Stimulated activated CD8-positive, alpha-beta memory T cell treated with anti-CD3 and anti-CD28 coated beads, Interleukin-4, amount 100 ng/mL, for 4 hours (primary cell): ENCODE measurements around the gene TGM6.
A peak's percentile ranks its signal among the peaks of the same experiment; 100 is the strongest.

ENCODE experiments used
- DNase-seq, 2 donors: peaks; one replicate each; pipeline ENCODE4 v3.0.0-alpha.2; 2020; ENCODE audit warnings: low read depth in 2 of 2, low spot score in 1 of 2

TGM6 gene

DNA sequence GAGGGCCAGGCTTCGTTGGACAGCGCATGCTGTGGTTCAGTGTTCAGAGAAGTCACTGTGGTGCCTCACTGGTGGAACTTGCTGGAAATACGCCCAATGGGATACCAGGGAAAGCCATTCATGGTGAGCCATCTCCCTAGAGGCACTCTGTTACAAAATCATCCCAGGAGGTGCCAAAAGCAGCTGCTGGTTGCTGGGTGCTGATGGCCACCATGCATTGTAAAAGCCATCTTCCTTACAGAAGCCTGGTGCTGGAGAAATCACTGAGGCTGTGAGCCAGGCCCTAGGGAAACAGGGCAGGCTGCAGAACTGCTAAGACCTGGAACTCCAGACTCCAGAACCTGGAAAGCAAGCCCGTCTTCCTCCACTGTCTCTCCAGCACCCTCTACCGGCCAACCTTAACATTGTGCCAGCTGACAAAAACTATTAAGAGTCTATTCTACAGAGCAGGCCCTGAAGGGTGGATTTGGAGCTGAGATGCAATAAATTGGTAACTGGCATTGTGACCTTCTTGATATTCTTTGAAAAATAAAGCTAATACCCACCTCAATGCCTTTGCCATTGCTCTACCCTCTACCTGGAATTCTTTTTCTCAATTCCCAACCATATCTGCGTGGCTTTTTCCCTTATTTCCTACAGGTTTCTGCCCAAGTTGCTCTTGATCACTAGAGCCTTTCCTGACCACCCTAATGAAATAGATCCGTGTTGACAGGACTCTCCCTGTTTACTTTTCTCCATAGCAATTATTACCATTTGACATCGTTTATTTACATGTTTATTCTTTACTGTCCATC, 71.4 kb downstream of the TGM6 start:
- peak; percentile 21 to 29 for DNase-seq

DNA sequence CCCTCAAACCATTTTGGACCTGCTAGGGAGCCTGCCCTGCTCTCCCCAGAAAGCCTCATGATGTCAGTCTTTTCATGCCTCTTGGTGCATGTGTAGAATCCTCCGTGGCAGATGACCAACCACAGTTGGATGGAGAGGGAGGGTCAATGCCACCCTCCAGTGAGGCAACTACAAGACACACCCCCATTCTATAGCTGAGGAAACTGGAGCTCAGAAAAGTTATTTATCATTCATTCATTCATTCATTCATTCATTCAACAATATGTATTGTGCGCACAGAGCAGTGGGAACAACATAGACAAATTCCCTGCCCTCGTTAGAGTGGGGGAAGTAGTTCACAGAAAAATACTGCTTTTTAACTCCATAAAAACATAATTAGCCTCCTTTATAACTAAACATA, 73.1 kb downstream of the TGM6 start:
- no peak for DNase-seq

DNA sequence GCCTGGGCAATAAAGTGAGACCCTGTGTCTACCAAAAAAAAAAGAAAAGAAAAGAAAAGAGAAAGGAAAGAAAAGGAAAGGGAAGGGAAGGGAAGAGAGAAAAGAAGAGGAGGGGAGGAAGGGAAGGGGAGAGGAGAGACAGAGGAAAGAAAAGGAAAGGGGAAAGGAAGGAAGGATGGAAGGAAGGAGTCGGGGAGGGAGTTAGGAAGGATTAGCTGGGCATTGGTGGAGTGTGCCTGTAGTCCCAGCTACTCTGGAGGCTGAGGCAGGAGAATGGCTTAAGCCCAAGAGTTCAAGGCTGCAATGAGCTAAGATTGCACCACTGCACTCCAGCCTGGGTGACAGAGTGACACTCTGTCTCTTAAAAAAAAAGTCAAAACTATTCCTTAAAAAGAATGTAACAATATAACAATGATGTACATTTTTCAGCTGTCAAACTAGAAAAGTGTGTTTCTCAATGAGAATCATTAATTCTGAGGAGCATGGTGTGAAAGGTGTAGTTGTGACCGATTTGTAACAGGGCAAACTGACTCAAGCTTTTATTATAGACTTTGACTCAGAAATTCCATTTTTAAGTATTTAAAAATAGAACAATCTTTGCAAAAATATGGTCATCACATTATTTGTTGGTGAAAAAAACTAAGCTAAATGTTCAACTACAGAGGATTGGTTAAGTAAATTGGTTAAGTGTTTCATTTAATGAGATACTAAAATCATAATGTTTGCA, 75.2 kb downstream of the TGM6 start:
- no peak for DNase-seq

DNA sequence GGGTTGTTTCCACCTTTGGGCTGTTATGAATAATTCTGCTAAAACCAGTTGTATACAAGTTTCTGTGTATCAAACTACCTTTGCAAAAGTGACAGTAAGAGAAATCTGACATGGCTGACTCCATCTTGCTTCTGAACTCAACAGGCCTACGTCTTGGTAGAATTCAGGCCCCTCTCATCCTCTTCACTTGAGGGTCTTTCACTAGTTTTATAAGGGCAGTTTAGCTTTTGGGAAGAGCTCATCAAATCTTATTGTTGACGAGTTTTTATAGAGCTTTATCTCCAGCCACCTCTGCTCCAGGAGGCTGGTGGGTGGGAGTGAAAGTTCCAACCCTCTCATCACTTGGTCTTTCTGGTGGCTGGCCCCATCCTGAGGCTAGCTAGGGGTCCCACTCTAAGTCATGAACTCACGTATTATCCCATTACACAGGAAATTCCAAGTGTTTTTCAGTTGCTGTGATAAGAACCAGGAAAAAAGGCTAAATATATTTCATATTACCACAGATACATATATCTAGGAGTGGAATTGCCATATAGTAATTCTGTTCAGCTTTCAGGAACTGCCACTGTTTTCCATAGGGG, 78.3 kb downstream of the TGM6 start:
- no peak for DNase-seq

DNA sequence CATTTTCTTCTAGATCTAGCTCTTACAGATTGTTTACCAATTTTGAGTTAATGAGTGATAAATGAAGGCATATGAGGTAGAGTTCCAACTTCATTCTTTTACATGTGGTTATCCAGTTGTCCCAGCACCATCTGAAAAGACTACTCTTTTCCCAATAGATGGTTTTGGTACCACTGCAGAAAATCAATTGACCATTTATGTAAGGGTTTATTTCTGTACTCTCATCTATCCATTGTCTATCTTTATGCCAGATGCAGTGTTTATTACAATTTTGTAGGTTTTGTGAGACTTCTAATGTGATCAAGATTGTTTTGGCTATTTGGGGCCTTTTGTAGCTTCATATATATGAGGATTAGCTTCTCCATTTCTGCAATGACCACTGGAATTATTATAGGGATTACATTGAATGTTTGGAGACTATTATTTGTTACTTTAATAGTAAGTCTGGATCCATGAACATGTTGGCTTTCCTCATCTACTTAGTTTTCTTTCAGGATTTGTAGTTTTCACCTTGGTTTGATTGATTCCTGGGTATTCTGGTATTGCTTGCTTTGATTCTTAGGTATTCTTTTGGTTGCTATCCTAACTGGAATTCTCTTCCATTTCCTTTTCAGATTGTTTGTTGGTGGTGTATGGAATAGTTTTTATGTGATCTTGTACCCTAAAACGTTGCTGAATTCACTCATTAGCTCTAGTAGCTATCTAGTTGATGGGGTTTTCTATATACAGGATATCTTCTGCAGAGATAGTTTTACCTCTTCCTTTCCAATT, 79.5 kb downstream of the TGM6 start:
- no peak for DNase-seq

DNA sequence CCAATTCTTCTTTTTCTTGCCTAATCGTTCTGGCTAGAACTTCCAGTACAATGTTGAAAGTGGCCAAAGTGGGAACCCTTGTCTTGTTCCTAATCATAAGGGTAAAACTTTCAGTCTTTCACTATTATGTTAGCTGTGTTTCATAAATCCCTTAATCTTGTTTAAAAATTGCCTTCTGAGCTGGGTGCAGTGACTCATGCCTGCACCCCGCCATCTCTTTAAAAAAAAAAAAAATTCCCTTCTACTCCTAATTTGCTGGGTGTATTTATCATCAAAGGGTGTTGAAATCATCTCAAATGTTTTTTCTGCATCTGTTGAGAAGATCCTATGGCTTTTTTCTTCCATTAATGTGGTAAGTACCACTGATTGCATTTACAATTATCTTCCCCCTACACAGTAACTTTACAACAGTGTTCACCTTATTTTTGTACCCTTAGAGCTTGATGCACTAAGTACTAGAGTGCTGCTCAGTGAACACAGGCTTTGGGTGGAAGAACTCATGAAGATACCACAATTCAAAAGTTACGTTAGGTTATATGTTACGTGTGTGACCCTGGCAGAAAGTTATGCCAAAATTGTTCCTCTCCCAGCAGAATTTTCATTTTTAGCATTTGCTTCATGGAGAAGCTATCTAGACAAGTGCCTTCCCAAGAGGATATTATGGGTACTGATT, 80.2 kb downstream of the TGM6 start:
- no peak for DNase-seq

DNA sequence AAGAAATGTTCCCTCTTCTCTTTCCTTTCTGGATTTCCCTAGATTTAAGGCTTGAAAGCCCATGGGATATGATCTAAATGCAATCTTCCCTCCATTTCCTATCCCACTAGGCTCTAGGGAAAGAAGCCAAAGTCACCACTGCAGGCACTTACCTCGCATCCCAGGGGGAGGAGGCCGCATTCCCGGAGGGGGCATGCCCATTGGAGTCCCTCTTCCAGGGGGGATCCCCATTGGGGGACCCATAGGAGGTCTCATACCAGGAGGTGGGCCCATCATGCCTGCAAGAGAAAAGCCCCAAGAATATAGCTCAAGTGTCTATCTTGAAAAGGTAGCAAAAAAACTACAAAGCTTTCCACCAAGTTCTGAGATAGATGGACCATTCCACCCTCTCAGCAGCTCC, 81.8 kb downstream of the TGM6 start:
- DNase-seq: no peak

DNA sequence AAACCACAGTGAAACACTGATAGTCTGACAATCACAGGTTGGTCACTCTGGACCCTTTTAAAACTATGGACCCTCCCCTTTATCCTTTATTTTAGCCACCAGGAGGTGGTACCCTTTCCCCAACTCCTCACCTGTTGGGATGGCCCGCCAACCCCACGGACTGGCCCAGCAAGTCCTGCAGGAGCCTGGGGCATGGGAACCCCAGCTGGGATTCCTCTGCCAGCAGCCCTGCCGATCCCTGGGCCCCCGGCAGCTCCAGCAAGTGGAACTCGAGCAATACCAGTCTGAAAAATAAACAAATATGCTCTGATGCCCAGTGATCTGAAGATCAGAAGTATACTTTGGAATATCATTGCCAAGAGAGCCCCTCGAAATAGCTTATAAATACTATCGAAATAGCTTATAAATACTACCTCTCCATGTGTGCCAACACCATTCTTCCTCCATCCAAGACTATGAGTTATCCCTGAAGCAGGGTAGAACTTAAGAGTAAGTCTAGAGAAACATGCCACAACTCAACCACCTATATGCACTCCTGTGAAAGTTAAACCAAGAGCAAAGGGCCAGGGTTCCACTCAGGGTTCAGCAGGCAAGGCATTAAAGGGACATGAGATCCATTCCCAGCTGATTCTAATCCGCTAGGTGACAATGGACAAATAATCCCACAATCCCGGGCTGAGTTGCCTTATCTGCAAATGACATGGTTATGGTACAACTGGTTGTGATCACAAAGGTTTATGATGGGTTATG, 83.1 kb downstream of the TGM6 start:
- no peak for DNase-seq

DNA sequence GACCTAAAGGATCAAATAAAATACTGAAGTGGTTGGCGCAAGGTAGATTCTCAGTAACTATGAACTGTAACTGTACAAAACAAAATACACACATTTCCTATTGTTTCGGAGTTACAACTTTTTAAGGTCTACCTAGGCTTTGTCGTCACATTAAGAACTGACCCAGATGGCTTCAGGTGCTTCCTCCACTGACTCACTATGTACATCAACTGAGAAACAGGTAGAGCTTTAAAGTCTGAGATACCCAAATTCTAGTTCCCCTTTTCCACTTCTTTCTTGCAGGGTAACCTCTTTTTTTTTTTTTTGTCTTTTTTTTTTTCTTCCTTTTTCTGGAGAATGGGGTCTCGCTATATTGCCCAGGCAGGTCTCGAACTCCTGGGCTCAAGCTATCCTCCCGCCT, 84.4 kb downstream of the TGM6 start:
- no peak for DNase-seq

DNA sequence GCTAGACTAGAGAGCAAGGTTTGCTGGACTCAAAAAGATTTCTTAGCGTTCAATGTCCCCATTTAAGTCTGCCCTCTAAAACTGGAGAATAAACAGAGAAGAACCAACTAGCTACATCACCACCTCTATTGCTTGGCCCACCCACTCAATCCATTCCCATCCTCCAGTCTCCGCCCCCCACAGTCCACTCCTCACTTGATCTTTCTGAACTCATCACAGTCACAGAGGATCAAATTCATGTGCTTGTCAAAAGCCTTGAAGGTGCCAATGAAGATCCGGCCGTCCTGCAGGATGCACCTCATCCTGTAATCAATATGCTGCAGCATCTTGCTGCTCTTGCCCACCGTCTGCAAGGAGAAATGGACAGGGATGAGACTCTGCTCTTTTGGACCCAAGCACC, 86.7 kb downstream of the TGM6 start:
- no peak for DNase-seq

DNA sequence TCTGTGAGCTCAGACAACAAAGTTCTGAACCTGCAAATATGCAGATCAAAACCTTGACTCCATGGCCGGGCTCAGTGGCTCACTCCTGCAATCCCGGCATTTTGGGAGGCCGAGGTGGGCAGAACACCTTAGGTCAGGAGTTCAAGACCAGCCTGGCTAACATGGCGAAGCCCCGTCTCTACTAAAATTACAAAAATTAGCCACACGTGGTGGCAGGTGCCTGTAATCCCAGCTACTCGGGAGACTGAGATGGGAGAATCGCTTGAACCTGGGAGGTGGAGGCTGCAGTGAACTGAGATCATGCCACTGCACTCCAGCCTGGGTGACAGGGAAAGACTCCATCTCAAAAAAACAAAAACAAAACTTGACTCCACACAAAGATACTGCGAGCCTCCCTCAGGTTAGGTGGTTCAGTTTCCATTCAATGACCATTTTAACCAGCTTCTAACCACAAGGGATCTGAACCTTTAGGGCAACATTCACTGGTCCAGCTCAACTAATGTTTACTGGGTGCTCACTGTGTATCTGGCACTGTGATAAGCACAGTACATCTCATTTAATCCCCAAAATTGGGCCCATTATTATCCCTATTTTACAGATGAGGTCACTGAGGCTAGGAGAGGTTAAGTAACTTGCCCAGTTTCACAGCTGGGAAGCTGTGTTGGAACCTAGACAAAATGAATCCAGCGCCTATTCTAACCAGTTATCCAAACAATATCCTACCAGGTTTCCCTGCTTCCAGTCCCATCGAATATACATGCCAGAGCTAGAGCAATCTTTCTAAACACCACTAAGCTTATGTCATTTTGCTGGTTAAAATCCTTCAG, 88.1 kb downstream of the TGM6 start:
- DNase-seq: no peak

DNA sequence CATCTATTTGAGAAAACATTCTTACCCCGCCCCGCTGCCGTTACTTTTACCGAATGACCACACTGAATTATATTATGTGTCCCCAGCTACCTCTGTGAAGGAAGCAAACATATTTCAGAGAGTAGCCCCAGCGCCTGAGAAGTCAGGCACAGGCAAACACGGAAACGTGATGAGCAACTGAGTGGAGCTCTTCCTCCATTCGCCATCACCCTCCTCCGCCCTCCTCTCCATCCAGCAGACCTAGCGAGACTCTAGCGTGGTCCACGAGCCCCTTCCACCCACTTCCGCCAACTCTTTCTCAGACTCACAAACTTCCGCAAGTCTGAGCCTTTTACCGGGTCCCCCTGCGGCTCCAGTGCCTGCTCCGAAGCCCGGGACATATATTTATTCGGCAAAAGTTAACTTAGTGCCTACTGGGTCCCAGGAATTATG, 89.3 kb downstream of the TGM6 start:
- DNase-seq: peak; percentile 22 to 46

DNA sequence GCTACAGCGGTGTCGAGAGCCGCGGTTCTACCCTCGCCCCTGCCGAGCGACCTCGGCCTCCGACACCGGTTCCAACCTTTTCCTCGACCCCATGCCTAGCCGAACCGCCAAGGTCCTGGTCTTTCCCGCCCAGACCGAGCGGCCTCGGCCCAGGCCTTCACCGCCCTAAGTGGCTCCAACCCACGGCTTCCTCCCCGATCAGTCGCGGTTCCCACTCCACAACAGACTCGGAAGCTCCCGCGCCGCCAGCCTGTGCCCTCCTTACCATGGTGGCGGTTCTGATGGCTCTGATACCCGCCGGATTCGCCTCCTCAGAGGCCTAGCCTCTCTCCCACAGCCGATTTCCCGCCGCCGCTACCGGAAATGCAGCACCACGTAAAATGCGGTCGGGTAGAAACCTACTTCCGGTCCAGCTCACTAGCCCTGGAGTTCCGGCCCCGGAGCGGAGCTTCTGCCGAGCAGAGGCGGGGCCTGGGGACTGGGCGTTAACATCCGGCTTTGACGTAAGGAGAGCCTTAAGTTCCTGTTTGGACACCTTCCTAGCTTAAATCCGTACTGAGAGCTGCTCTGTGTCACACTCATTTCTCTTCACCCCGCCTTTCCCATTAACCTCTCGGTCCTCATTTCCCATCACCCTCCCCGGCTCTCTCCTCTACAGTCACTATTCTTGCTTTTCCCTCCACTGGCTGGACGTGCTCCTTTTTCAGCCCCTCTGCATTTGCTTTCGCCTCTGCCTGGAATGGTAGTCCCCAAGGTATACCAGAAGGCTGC, 89.9 kb downstream of the TGM6 start, which contains the start of gene SNRPB:
Gene SNRPB, minus strand, starts transcription at position 367 of the 771 bp plus-strand sequence. Its CDS starts 99 bp downstream, at position 268.
- peak; percentile 91 to 94 for DNase-seq

DNA sequence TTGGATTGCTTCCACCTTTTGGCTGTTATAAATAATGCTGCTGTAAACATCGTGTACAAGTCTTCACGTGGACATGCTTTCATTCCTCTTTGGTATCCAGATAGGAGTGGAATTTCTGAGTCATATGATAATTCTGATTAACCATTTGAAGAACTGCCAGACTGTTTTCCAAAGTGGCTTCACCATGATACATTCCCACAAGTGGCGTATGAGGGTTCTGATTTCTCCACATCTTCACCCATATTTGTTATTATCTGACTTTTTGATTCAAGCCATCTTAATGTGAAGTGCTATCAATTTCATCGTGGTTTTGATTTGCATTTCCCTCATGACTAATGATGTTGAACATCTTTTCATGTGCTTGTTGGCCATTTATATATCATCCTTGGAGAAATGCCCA, 92.8 kb downstream of the TGM6 start:
- no peak for DNase-seq

DNA sequence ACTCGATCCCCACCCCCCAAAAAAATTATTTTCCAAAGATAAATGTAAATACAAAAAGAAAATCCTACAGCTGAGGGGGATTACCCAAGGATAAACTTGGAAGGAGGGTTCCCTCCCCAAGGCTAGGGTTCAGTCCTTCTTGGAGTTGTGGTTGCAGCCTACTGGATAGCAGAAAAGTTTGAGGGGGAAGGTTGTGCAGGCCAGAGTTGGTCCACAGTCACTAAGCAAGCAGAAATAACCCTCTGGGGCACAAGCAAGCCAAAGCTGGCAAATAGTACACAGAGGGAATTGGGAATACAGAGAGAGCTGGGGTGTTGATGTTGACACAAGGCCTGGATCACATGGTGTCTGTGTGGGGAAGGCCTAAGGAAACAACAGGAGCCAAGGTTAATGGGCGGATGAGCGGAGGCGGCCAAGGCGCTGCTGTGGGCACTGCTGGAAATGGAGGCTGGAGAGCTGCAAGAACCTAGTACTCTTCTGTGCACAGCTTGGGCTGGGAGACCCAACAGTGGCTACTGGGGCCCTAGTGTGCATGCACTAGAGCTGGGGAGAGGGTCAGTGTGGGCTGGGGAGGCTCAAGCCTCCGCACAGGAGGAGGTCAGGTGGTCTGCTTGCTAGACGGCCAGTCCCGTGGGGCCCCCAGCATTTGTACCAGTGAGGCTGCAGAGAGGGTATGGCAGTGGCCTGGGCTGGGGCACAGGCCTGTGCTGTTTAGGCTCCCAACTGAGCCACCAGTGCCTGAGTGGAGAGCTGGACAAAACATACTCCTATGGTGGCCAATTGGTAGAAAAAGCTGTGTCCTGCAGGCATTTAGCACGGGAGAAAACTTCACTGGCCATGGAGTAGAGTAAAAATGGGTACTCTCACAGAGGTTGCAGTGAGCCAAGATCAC, 95.4 kb downstream of the TGM6 start:
- no peak for DNase-seq

DNA sequence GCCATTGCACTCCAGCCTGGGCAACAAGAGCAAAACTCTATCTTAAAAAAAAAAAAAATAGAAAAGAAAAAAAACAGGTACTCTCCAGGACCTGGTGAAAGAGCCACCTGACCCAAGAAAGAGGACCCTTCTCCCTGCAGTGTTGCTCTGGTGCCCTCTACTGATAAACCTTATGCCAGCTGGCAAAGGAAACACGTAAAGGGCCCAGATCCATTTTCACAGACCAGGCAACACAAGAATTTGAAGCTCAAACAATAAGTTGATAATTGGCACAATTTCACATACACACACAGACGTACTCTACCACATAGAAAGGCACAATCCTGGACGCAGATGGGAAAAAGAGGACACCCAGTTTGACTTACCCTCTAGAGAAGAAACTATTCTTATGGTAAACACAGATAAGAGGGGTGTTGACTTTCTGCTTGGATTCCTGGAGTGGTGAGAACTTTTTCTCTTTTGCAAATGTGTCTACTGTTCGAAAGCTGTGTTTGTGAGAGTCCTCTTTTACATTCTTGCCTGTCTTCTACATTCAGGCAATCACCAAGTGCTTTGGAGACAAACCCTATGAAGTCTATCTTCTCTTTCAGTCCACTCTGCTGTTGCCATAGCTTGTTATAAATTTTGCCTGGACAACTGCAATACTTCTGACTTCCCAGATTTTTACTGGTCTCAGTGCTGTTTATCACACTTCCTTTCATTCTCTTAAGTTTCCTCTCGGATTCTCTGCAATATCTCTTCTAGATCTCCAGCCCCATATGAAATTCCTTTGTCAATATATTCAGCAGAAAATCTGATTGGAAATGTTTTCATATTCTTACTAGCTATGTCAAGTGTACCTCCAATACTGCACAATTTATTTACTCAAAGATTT, 96.3 kb downstream of the TGM6 start:
- no peak for DNase-seq

DNA sequence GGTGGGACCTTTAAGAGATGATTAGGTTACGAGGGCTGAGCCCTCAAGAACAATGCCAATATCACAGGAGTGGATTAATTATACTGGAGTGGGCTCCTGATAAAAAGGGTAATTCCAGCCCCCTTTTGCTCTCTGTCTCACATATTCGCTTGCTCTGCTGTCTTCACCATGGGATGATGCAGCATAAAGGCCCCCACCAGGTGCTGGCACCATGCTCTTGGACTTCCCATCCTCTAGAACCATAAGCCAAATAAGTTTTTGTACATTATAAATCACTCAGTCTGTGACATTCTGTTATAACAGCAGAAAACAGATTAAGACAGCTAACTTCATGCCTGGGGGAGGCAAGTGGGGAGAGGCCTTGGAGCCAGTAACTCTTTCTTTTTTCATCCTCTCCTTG, 99.7 kb downstream of the TGM6 start:
- no peak for DNase-seq
